NB4 (cell line): ENCODE measurements around the gene HRCT1.

Experiments used
- CTCF ChIP-seq: IDR thresholded peaks from one replicate; pipeline ENCODE4 v1.5.1; 2012; ENCODE audit warnings: low read depth, low read length
- MYC ChIP-seq: IDR thresholded peaks from 2 replicates; pipeline ENCODE4 v1.6.1; 2011; ENCODE audit warnings: low read depth, low read length
- POLR2A ChIP-seq: IDR thresholded peaks from 2 replicates; pipeline ENCODE4 v1.6.1; 2011; ENCODE audit warnings: mild to moderate bottlenecking; ENCODE audit not compliant: insufficient read length; ENCODE audit errors: extremely low read depth
- TF ChIP-seq, protein P1 (sequence below): IDR thresholded peaks from 2 replicates; pipeline ENCODE4 v1.6.1; 2011; ENCODE audit warnings: low read depth, low read length

DNA sequence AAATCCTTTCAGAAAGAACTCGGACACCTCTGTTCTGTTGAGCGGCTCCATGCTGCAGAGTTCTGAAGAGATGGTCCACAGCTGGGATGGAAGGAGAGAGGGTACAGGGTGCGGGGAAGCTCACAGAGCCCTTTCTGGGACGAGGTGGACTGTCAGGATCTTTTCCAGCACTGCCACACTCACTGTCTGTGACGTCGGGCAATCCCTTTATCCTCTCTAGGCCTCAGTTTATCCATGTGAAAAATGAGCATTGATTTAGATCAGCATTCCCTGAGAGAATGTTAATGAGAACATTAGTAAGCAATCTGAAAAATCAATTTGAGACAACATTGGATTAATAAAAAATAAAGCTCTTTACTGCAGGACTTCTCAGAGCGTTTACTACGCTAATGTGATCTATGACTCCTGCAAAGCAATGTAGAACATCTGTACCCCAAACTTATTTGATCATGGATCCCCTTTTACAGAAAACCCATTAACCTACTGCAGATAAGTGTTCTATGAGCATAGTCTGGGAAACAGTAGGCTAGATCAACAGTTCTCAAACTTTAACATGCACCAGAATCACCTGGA lies 35.6 kb upstream of the HRCT1 start, which contains the start of gene OR13J1:
- no peak for TF ChIP-seq CTCF
- no peak for TF ChIP-seq POLR2A
- TF ChIP-seq, protein P1, sequence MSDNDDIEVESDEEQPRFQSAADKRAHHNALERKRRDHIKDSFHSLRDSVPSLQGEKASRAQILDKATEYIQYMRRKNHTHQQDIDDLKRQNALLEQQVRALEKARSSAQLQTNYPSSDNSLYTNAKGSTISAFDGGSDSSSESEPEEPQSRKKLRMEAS: no peak
- TF ChIP-seq MYC: no peak
